OCI-LY1 (cell line): ENCODE results near the gene GAMT.
"Not testable (repeated sequence)": the region's sequence is repeated elsewhere in the genome, so short reads cannot be mapped to it uniquely, and the experiment has no call there.

Experiments
- H2AFZ ChIP-seq: fragments of 200-600 bp; sonication (generic), shearing (Covaris generic); 2 replicates; pipeline ENCODE4 v1.6.0; 2014; ENCODE audit warnings: antibody characterized with exemption, mild to moderate bottlenecking, low read length
- H3F3A ChIP-seq: fragments of 200-600 bp; sonication (generic), shearing (Covaris generic); 2 replicates; pipeline ENCODE4 v1.6.0; 2014; ENCODE audit warnings: mild to moderate bottlenecking, antibody characterized with exemption, low read length, moderate library complexity; ENCODE audit not compliant: insufficient read depth
- H3K27ac ChIP-seq: fragments of 200-600 bp; sonication (generic); 2 replicates; pipeline ENCODE4 v1.5.1; 2014; ENCODE audit warnings: low read length, mixed run types, mild to moderate bottlenecking, low read depth; ENCODE audit not compliant: poor library complexity, severe bottlenecking
- H3K27me3 ChIP-seq: fragments of 200-600 bp; sonication (generic); 2 replicates; pipeline ENCODE4 v1.6.0; 2014; ENCODE audit warnings: antibody characterized with exemption, mild to moderate bottlenecking, low read length, moderate library complexity; ENCODE audit not compliant: insufficient read depth
- H3K36me3 ChIP-seq: fragments of 200-600 bp; sonication (generic); 2 replicates; pipeline ENCODE4 v1.6.1; 2014; ENCODE audit warnings: mild to moderate bottlenecking, antibody characterized with exemption, low read length, moderate library complexity, mixed read lengths; ENCODE audit not compliant: insufficient read depth
- H3K4me1 ChIP-seq: fragments of 200-600 bp; sonication (generic); 2 replicates; pipeline ENCODE4 v1.5.1; 2014; ENCODE audit warnings: mild to moderate bottlenecking, low read length, moderate library complexity; ENCODE audit not compliant: insufficient read depth, severe bottlenecking
- H3K4me2 ChIP-seq: fragments of 200-600 bp; sonication (generic), shearing (Covaris generic); 2 replicates; pipeline ENCODE4 v1.6.1; 2014; ENCODE audit warnings: low read length
- H3K4me3 ChIP-seq: fragments of 200-600 bp; sonication (generic); 2 replicates; pipeline ENCODE4 v1.5.1; 2014; ENCODE audit warnings: low read length, low read depth, mild to moderate bottlenecking, mixed read lengths; ENCODE audit not compliant: poor library complexity, severe bottlenecking
- H3K79me2 ChIP-seq: fragments of 200-600 bp; shearing (Covaris generic); 2 replicates; pipeline ENCODE4 v1.6.1; 2016; ENCODE audit warnings: mixed run types, low read length, mixed read lengths; ENCODE audit not compliant: insufficient read depth
- H3K9ac ChIP-seq: fragments of 200-600 bp; sonication (generic), shearing (Covaris generic); 2 replicates; pipeline ENCODE4 v1.6.1; 2014; ENCODE audit warnings: mild to moderate bottlenecking, low read length, mixed read lengths
- H3K9me2 ChIP-seq: fragments of 200-600 bp; sonication (generic), shearing (Covaris generic); 2 replicates; pipeline ENCODE4 v1.6.1; 2014; ENCODE audit warnings: low read depth, mild to moderate bottlenecking, low read length, mixed read lengths
- H3K9me3 ChIP-seq: fragments of 200-600 bp; shearing (Covaris generic); 2 replicates; pipeline ENCODE4 v1.6.1; 2014; ENCODE audit warnings: low read length, mixed read lengths
- H4K20me1 ChIP-seq: fragments of 200-600 bp; sonication (generic), shearing (Covaris generic); 2 replicates; pipeline ENCODE4 v1.6.0; 2016; ENCODE audit warnings: mild to moderate bottlenecking, low read length; ENCODE audit not compliant: insufficient read depth
- EZH2 ChIP-seq: fragments of 200-600 bp; sonication (generic), shearing (Covaris generic); IDR thresholded peaks from 2 replicates; pipeline ENCODE4 v1.8.0; 2017; ENCODE audit warnings: borderline replicate concordance, mixed run types, mild to moderate bottlenecking, antibody characterized with exemption, low read length, moderate library complexity, mixed read lengths
- TF ChIP-seq, protein P1 (sequence below): fragments of 200-600 bp; sonication (generic), shearing (Covaris generic); IDR thresholded peaks from 2 replicates; pipeline ENCODE4 v1.5.1; 2017; ENCODE audit warnings: mild to moderate bottlenecking, antibody characterized with exemption, low read length, moderate library complexity, mixed read lengths

The GAMT gene

GRCh38 chr19:1420590-1420989, 19.2 kb upstream of the GAMT start:
- Histone ChIP-seq H3K79me2 (peaks cover 34% of the 10 kb centered on the region), H3K36me3 (peaks cover 97% of the 10 kb centered on the region), H3K4me1 (no peaks in the 10 kb centered on the region)

GRCh38 chr19:1420085-1420484, 18.7 kb upstream of the GAMT start:
- H2AFZ ChIP-seq, H3K4me2 ChIP-seq, H3K9me2 ChIP-seq, H3K9ac ChIP-seq, H3K4me1 ChIP-seq, H3K9me3 ChIP-seq, H3K27me3 ChIP-seq, H3F3A ChIP-seq, H3K27ac ChIP-seq, H4K20me1 ChIP-seq, H3K4me3 ChIP-seq: not testable (repeated sequence)
- peaks cover 92% of the 10 kb centered on the region for H3K36me3 ChIP-seq
- peaks cover 39% of the 10 kb centered on the region for H3K79me2 ChIP-seq

More at GRCh38 chr19:1420590-1420989, 19.2 kb upstream of the GAMT start:
- Histone ChIP-seq H3K27me3 (no peaks in the 10 kb centered on the region), H3K9me3 (no peaks in the 10 kb centered on the region), H3K27ac (no peak overlapping the region), H3K4me3 (no peak overlapping the region), H3F3A (no peaks in the 10 kb centered on the region), H4K20me1 (no peaks in the 10 kb centered on the region), H2AFZ (no peak overlapping the region), H3K9me2 (no peaks in the 10 kb centered on the region), H3K9ac (no peak overlapping the region), H3K4me2 (no peak overlapping the region)
- TF ChIP-seq, protein P1, sequence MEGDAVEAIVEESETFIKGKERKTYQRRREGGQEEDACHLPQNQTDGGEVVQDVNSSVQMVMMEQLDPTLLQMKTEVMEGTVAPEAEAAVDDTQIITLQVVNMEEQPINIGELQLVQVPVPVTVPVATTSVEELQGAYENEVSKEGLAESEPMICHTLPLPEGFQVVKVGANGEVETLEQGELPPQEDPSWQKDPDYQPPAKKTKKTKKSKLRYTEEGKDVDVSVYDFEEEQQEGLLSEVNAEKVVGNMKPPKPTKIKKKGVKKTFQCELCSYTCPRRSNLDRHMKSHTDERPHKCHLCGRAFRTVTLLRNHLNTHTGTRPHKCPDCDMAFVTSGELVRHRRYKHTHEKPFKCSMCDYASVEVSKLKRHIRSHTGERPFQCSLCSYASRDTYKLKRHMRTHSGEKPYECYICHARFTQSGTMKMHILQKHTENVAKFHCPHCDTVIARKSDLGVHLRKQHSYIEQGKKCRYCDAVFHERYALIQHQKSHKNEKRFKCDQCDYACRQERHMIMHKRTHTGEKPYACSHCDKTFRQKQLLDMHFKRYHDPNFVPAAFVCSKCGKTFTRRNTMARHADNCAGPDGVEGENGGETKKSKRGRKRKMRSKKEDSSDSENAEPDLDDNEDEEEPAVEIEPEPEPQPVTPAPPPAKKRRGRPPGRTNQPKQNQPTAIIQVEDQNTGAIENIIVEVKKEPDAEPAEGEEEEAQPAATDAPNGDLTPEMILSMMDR = no peak
- no peak for TF ChIP-seq EZH2

DNA sequence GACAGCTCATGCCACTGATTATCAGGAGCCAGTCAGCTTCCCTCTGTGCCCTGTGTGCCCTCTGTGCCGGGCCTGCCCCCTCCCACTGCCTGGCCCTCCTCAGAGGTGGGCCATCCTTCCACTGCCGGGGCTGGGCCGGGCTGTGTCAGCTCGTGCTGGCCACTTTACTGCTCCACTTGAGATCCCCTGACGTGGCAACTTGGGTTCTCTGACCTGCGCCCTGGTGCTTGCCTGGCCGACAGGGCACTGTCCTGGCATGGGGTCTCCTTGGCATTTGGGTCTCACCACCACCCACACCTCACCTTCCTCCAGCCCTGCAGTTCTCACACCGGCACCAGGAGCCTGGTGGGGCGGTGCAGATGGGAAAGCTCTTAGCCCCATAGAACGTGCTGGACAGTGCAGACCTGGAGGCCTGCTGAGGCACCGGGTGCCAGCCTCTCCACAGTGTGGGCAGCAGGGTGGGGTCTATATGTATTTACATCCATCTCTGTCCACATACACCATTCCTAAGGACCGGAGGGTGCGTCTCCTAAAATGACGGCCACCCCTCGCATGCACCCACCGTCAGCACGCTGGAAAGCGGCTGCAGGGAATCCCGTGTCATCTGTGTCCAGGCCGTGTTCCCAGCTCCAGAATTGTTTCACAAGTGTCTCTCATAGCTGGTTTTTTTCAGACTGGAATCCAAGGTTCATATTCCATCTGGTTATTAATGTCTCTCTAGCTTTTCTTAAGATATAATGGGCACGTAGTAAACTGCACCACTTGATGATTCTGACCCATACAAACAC, 17.8 kb upstream of the GAMT start:
- Histone ChIP-seq H3K9me3 (no peaks in the 10 kb centered on the region), H2AFZ (no peak overlapping the region), H3K27me3 (no peaks in the 10 kb centered on the region), H3K4me3 (no peak overlapping the region), H3K4me2 (no peak overlapping the region), H4K20me1 (no peaks in the 10 kb centered on the region), H3K9me2 (no peaks in the 10 kb centered on the region), H3K27ac (no peak overlapping the region), H3K9ac (no peak overlapping the region), H3F3A (no peaks in the 10 kb centered on the region), H3K79me2 (peaks cover 49% of the 10 kb centered on the region), H3K36me3 (peaks cover 84% of the 10 kb centered on the region), H3K4me1 (peaks cover 8% of the 10 kb centered on the region)
- TF ChIP-seq, protein P1 = no peak
- TF ChIP-seq EZH2 = no peak

DNA sequence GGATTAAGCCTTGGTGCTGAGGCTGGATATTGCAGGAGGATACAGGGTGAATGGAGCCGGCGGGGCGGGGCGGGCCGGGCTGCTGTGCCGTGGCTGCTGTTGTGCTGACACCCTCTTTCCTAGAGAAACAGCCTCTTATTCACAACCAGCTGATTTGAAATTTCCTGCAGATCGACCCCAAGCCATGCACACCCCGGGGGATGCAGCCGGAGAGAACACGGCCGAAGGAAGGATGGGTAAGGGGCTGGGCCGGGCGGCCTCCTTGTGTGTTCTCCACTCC, 17.1 kb upstream of the GAMT start:
- no peak overlapping the region for H3K4me2 ChIP-seq
- TF ChIP-seq EZH2 = no peak
- TF ChIP-seq, protein P1 = no peak
- H3K4me3 ChIP-seq = no peak overlapping the region
- no peaks in the 10 kb centered on the region for H3K9me3 ChIP-seq
- no peaks in the 10 kb centered on the region for H3K9me2 ChIP-seq
- no peaks in the 10 kb centered on the region for H4K20me1 ChIP-seq
- H2AFZ ChIP-seq = no peak overlapping the region
- peaks cover 8% of the 10 kb centered on the region for H3K4me1 ChIP-seq
- no peaks in the 10 kb centered on the region for H3F3A ChIP-seq
- H3K27me3 ChIP-seq = no peaks in the 10 kb centered on the region
- peaks cover 82% of the 10 kb centered on the region for H3K36me3 ChIP-seq
- no peak overlapping the region for H3K9ac ChIP-seq
- peaks cover 56% of the 10 kb centered on the region for H3K79me2 ChIP-seq
- no peak overlapping the region for H3K27ac ChIP-seq
